EH (cell line): ENCODE results near the gene FAM114A1.

Source experiments
- DNase-seq: peaks from one replicate; pipeline ENCODE4 v3.0.0-alpha.2; 2015; ENCODE audit warnings: low read depth

FAM114A1 gene

GRCh38 chr4:38867478-38868058 lies at the start of gene FAM114A1:
Gene FAM114A1, plus strand, starts transcription at chr4:38867806. Its CDS starts 10,273 bp downstream, at chr4:38878079.
- peak; percentile 90 for DNase-seq

DNA sequence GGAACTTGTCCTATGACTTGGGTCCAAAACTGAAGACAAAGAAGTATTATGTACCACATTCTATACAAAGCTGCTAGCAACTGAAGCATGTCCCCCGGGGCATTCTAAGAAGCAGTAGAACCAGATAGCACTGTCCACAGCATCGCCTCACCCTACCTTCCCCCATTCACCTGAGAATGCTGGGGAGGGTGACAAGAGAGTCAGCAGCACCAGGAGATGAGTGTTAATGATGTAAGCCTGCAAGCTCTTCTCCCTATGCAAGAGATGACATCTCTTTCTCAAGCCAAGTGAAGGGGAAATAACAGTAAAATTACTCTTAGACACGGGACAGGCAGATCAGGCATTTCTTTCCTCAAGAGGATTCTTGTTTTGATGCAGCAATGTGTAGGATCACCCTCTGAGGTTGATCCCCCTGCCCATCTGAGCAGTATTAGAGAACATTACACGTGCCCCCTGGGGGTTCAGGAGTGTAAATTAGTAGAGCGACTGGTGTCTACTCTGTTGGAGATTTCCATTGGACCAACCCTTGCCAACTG lies 49.1 kb upstream of the FAM114A1 start:
- DNase-seq: no peak

DNA sequence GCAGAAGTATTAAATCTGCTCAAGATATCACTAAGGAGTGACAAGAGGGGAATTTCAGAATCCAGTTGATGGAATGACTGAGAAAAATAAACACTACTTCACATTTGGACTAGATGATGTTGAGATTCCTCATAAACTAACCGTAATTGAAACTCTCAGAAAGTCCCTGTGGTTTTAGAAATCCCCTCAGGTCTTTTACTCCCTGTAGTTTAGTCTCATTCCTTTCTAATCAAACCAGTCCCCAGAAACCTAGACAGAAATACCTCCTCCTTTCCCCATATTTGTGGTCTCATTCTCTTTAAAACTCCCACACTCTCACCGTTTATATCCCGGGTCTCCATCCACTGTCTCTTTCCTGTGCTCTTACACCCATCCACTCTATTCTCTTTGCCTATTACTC lies 48.0 kb upstream of the FAM114A1 start:
- DNase-seq: peak; percentile 86

- DNase-seq: no peak
Measured at GRCh38 chr4:38820329-38821061, 47.1 kb upstream of the FAM114A1 start.

DNA sequence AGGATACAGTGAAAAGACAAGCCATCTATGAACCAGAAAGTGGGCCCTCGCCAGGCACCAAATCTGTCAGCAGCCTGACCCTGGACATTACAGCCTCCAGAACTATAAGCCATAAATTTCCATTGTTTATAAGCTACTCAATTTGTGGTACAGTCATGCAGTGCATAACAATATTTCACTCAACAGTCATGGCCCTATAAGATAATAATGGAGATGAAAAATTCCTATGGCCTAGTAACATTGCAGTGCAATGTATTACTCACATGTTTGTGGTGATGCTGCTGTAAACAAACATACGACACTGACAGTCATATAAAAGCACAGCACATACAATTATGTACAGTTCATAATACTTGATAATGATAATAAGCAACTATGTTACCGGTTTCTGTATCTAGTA lies 45.9 kb upstream of the FAM114A1 start:
- peak; percentile 50 for DNase-seq

DNA sequence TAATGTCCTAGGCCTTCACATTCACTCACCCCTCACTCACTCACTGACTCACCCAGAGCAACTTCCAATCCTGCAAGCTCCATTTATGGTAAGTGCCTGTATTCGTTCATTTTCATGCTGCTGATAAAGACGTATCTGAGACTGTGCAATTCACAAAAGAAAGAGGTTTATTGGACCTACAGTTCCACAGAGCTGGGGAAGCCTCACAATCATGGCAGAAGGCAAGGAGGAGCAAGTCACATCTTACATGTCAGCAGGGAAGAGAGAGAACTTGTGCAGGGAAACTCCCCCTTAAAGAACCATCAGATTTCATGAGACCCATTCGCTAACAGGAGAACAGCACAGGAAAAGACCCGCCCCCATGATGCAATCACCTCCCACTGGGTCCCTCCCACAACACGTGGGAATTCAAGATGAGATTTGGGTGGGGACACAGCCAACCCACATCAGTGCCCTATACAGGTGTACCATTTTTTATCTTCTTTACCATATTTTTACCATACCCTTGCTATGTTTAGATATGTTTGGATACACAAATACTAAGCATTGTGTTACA lies 44.8 kb upstream of the FAM114A1 start:
- no peak for DNase-seq

- no peak for DNase-seq
Measured at GRCh38 chr4:38823766-38824165, 43.8 kb upstream of the FAM114A1 start.

DNA sequence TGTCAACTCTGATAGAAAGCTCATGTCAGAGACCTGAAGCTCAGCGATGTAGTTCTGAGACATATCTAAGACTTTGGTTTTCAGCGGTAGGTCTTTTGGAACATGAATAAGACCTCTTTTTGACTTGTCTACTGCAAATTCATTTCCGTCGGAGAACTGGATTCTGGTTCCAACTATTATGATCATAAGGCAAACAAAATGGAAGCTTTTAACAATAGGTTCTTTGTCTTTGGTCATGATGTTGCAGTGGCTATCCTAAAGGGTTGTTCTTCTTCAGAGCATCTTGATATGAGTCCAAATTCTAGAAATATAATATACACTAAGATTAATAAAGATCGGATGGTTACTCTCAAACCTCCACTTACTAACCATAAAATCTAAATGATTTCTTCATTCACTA lies 38.4 kb upstream of the FAM114A1 start:
- DNase-seq: no peak

GRCh38 chr4:38831653-38832052 lies 36.0 kb upstream of the FAM114A1 start:
- peak; percentile 90 for DNase-seq

- peak; percentile 51 for DNase-seq
Measured at GRCh38 chr4:38832206-38832605, 35.4 kb upstream of the FAM114A1 start.

DNA sequence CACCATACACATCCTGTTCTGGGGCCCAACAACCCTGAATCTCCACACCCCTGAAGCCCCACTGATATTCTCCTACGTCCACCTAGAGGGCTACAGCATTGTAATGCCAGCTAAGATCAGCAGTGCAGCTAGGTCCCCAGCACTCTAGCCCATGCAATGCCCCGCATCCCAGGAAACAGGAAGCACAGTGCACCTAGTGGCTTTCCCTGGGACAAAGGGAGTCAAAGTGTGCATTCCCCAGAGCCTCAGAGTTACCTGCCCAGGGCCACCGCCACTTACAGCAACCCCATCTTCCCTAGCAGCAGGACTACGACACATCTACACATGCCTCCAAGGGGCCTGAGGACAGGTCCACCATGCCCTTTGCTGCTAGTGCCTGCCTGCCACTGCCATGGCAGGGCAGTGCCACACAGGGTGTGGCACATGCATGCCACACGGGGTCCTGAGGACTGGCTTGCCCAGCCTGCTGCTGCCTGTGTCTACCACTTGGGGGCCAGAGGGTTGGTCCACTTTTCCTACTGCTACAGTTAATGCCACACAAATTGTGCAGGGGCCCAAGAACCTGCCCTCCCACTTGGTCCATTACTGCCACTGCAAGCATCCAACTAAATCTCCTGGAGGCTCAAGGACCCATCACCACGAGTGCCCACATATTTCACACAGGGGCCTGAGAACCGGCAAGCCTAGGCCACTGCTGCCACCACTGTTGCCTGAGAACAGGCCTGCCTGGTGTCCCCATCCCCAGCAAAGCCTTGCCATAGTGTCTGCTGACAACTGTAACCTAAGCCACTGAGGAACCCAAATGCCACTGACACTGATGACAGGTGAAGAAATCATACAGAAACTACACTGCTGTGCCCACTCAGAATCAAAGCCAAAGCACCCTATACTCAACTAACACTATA lies 34.7 kb upstream of the FAM114A1 start:
- DNase-seq: no peak

- no peak for DNase-seq
Measured at GRCh38 chr4:38834570-38834969, 33.0 kb upstream of the FAM114A1 start.

DNA sequence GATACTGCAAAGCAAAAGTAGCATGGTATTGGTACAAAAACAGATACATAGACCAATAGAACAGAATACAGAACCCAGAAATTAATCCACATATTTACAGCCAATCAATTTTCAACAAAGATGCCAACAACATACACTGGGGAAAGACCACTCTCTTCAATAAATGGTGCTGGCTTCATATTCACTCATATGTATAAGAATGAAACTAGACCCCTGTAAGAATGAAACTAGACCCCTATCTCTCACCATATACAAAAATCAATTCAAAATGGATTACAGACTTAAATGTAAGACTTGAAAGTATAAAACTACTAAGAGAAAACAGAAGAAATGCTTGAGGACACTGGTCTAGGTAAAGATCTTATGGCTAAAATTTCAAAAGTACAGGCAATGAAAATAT lies 30.3 kb upstream of the FAM114A1 start:
- no peak for DNase-seq

GRCh38 chr4:38837849-38838248 lies 29.8 kb upstream of the FAM114A1 start:
- DNase-seq: peak; percentile 85

GRCh38 chr4:38842994-38843393 lies 24.6 kb upstream of the FAM114A1 start:
- no peak for DNase-seq

DNA sequence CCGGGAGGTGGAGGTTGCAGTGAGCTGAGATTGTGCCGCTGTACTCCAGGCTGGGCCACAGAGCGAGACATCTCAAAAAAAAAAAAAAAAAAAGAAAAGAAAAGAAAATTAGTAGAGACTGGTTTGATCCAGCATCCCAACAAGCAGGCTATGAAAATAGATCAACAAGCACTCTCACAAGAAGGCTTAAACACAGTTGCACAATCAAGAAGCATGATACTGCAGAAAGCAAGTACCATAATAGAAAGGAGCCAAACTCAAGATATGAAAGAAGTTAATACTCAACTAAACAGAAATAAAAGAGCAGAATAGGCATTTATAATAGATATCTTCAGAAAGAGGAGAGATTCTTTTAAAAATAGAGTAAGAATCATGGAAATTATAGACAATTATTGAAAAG lies 21.6 kb upstream of the FAM114A1 start:
- DNase-seq: no peak

DNA sequence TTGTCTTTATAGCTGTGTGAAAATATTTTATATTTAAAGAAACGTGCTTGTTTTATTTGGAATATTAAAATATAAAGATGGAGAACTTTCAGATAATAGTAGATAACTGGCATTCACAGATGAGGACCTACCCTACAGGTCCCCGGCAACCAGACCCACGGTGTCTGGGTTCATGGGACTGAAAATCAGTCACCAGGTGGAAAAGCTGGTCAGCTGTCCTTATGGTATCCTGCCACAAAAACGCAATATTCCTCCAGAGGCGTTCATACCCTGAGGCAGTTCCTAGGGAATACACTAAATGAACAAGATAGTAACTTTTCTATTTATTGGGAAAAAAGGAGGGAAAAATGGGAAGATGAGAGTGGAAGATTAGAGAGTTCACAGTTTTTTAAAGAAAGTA lies 12.1 kb upstream of the FAM114A1 start:
- no peak for DNase-seq

DNA sequence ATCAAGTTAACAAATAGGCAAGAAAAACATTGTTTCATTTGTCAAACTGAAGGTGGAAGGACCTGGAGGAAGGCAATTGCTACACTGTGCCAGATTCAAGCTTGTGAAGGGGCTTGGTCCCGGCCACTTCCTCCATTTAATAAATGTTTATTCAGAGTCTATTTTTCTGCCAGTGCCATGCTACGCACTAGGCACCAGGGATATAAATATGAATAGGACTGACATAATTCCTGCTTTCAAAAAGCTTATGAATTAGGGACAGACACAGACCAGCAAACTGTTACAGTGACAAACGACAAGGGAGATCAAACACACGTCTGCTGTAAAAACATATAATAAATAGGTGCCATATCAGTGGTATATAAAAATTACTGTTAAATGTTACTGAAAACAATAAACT lies 11.6 kb upstream of the FAM114A1 start:
- no peak for DNase-seq

DNA sequence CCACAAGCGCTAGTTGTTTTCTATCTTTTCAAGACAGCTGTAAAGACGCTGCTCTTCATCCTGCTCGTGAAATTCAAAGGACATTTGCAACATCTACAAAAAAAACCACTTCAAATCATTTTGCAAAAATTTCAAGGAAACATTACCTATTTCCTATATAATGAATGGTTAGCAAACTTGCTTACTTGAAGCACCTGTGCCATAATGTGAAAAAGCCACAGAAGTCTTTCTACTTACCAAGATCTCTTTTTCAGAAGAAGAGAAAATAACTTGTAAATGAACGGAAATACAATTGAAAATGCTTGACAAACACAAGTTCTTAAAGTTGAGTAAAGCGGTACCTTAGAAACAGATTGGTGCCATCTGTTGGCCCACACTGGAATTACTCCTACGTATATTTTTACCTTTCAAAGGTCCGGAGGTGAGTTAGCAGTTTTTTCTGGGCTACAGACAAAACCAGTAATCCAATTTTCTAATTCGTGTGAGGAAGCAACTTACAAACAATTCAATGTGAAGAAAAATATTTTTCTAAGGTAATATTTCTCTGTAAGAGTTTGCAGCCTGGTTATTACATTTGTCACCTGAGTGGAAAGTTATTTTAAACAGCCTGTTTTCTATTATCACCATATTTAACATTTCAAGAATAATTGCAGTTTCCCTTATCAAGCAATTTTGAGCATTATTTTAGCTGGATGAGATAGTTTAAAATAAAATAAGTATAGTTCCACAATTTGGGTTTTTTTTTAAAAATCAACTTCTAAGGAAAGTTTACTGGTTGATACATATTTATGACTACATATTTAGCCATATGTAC lies 10.9 kb upstream of the FAM114A1 start, which contains the start of gene TLR6:
Gene TLR6, minus strand, starts transcription at position 294 of the 814 bp plus-strand sequence. CDS start 27,344 bp downstream, outside the sequence.
- DNase-seq: peak; percentile 59

- DNase-seq: peak; percentile 92
Measured at GRCh38 chr4:38857354-38858096, 10.1 kb upstream of the FAM114A1 start.

- DNase-seq: no peak
Measured at GRCh38 chr4:38858097-38858420, 9.5 kb upstream of the FAM114A1 start.
